Astrocyte (in vitro differentiated cells and primary cell): ENCODE data around the gene IGSF23.

Source experiments
- CTCF ChIP-seq: IDR thresholded peaks from 2 replicates; pipeline ENCODE4 v1.5.1; 2011; ENCODE audit warnings: low read depth, mild to moderate bottlenecking, inconsistent platforms, low read length, moderate library complexity; ENCODE audit not compliant: insufficient read depth
- EZH2 ChIP-seq: IDR thresholded peaks from 2 replicates; pipeline ENCODE4 v1.6.1; 2012; ENCODE audit warnings: mild to moderate bottlenecking, low read length, inconsistent platforms; ENCODE audit not compliant: insufficient read depth

GRCh38 chr19:44614313-44614712 lies 950 bp downstream of the IGSF23 start:
- TF ChIP-seq CTCF (no peak), EZH2 (no peak)
